ENCODE results near the gene NFASC.

The NFASC gene

GRCh38 chr1:204928671-204929486, 58.2 kb downstream of the NFASC start:
- DNase-seq (ENCODE audit: low spot score), result no peak

DNA sequence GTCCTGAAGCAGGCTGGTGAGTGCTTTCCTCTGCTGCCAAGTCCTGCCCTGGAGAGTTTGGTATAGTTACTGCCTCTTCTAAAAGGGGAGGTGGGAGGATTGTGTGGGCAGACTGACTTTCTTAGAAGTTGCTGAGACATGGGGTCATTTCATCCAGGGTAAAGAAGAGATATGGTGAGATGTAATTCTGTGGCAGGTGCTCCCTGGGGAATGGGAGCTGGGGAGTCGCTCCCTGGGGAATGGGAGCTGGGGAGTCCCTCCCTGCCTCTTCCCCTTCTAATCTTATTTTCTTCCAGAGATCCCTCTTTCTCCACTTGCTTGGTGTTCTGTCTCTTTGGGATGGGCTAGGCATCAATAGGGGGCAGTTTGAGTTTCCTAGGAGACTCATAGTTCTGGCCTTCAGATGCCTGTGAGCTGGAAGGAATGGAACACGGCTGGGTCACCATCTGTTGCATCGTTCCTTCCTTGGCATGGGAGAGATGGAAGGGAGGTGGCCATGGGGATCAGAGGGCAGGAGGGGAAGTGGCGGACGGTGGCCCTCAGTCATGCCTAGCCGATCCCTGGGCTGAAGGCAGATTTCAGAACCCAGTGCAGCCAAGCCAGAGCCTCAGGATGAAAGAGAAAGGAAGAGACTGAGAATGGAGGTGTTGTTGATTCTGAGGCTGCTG, 59.0 kb downstream of the NFASC start:
- DNase-seq (ENCODE audit: low spot score), result no peak

GRCh38 chr1:204930155-204930523, 59.5 kb downstream of the NFASC start:
- no peak for DNase-seq (ENCODE audit: low spot score)

DNA sequence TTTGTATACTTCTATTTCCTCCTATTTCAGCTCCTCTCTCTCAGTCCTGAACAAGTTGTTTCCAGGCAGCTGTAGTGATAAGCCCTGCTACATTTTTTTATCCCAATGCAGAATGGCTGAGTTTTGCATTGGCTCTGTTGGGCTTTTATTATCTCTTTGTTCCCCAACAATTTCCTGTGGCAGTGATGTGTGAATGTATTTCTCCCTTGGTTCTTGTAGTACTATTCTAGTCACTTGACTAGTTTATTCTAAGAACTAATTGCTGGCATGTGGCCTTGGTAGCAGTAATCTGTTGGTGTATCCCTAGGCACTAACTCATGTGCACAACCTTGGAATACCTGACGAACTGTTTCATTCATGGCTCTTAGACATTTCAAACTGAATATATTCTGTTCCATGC, 60.7 kb downstream of the NFASC start:
- DNase-seq (ENCODE audit: low spot score), result no peak

GRCh38 chr1:204931768-204932572, 61.3 kb downstream of the NFASC start:
- no peak for DNase-seq (ENCODE audit: low spot score)

DNA sequence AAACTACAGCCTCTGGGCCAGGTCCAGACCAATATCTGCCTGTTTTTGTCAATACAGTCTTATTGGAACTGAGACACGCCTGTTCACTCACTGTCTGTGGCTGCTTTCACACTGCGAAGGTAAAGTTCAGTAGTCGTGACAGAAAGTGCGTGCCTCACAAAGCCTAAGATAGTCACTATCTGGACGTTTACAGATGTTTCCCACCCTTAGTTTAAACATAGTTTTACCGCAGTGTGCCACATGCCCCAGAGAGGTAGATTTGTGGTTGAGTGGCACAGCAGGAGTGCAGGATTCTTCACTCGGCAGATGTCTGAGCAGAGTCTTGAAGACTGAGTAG, 61.9 kb downstream of the NFASC start:
- DNase-seq (ENCODE audit: low spot score), result no peak

DNA sequence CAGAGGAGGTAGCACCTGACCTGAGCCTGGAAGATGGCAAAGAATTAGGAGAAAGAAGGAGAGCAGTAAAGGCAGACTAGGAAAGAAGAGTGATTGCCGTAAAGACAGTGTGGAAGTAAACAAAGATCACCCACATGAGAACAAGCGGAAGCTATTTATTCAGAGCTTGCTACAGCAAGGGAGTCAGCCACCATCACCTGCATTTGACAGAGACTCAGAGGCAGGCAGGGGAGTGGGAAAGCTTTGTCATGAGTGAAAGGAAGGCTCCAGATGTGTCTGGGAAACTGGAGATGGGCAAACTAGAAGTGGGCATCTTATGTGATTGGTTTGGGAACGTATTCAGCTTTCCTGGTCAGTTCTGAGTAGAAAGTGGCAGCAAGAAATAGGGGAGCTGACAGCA, 64.5 kb downstream of the NFASC start:
- no peak for DNase-seq (ENCODE audit: low spot score)

GRCh38 chr1:204936765-204937164, 66.1 kb downstream of the NFASC start:
- no peak for DNase-seq (ENCODE audit: low spot score)

GRCh38 chr1:204937901-204938300, 67.2 kb downstream of the NFASC start:
- DNase-seq (ENCODE audit: low spot score), result no peak

DNA sequence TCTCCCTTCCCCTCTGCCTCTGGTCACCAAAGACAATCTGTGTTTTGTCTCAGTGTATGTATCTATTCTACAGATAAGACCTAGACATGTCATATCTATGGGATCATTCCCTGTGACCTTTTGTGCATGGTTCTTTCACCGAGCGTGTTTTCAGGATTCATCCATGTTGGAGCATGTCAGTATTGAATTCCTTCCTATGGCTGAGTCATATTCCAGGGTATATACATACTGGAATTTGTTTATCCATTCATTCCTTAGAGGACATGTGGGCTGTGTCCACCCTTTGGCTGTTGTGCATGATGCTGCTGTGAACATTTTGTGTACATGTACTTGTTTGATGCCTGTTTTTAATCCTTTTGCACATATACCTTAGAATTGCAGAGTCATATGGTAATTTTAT, 69.9 kb downstream of the NFASC start:
- no peak for DNase-seq (ENCODE audit: low spot score)

DNA sequence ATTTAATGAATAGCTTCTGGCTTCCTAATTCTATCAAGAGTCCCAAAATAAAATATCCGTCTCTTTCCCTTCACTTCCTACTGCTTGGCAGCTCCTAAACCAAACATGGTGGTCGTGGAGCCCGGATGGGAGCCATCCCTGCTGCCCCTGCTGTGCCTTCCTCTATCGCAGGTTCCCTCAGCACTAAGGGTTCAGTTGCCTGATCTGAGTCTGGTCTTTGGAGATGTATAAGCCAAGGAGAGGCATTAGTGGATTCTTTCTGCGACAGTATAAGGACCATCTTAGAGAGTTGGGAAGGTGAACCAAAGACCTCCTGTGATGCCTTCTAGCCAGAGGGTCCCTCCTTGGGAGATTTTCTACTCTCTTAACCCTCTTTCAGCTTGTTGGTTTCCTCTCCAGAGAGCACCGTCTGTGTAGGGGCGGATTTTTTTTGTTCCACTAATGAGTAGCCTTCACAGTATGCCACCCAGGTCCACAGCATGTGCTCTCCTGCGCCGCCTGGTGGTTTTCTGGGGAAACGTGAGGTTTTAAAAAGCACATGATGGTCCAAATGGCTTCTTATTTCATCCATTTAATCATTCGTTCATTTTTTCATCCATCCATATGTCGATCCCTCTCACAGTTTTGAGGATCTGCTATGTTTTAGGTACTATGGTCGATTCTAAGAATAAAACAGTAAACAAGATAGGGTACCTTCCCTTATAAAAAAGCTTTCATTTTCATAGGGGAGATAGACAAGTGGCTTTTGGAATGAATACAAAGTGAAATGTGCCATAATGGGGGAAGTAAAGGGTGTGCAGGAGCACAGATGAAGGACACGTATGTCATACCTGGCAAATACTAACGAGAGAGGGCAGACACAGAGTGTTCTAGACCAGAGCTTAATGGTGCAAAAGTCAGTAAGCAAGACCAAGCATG, 71.0 kb downstream of the NFASC start:
- DNase-seq (ENCODE audit: low spot score), result peak; percentile 50

DNA sequence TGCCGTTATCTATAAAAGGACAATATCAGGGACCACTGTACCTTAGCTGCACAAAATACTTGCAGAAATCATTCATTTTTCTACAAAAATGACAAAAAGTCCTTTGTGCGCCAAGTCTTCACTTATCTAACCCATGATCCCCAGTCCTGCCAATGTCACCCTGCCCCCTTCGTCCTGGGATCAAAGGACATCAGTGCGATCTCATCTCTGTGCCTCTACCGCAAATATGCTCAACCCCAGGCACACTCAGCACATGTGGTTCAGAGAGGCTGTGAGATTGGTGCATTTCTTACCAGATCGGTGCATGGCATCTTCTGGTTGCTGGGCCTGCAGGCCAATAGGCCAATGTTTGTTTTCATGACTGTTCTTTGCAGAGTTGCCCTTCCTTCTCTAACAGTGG, 72.8 kb downstream of the NFASC start:
- no peak for DNase-seq (ENCODE audit: low spot score)

DNA sequence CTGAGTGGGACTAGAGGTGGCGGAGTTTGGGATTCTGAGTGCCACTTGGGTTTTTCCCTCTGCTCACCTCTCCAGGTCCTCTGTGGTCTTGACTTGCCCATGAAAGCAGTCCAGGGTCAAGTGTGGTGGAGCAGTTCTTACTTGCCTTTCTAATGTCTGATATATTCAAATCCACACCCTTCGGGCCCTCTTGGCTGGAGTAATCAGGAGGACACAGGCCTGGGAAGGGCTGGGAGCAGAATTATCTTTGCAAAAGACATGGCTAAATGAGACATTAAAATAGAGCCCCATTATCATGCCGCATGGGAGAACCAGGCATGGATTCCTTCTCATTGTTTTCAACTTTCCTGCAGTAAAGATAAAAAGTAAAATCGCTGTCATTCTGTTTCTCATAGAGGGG, 74.0 kb downstream of the NFASC start:
- DNase-seq (ENCODE audit: low spot score), result no peak

GRCh38 chr1:204945565-204945977, 74.9 kb downstream of the NFASC start:
- DNase-seq (ENCODE audit: low spot score), result no peak

DNA sequence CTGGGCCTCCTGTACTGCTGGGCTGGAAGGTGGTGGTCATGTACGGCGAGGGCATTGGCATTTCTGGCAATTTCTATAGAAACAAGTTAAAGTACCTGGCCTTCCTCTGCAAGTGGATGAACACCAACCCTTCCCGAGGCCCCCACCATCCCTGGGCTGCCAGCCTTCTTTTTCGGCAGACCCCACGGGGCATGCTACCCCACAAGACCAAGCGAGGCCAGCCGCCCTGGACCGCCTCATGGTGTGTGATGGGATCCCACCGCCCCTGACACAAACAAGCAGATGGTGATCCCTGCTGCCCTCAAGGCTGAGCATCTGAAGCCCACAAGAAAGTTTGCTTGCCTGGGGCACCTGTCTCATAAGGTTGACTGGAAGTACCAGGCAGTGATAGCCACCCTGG, 76.0 kb downstream of the NFASC start:
- no peak for DNase-seq (ENCODE audit: low spot score)

DNA sequence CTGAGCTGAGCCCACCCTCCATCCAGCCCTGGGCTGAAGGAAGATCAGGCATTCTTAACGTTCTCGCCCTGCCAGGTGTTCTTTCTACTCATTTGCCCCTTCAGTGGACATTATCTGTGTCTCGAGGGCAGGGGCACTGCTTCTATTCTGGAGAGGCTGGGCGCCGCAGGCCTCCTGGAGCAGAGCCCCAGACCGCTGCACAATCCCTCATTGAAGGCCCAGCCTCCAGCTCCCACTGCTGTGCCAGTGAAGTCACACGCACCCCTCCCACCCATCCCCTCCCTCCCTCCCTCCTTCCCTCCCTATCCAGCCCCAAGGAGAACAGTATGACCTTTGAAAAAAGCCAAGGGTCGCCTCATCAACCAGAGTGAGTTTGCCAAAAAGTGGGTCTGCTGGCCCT, 76.7 kb downstream of the NFASC start:
- no peak for DNase-seq (ENCODE audit: low spot score)

GRCh38 chr1:204947747-204948146, 77.1 kb downstream of the NFASC start:
- DNase-seq (ENCODE audit: low spot score), result no peak

GRCh38 chr1:204950353-204951001, 79.8 kb downstream of the NFASC start:
- DNase-seq (ENCODE audit: low spot score), result no peak

- DNase-seq (ENCODE audit: low spot score), result no peak
These were observed 88.0 kb downstream of the NFASC start for GRCh38 chr1:204958317-204959307.

GRCh38 chr1:204959374-204959773, 88.7 kb downstream of the NFASC start:
- DNase-seq (ENCODE audit: low spot score), result no peak
